ENCODE measurements around the gene WNT7A. TPM values are rescaled to one million over a fixed set of nuclear protein-coding genes. Genes with fewer than 3 reads are reported as not detected.

Gene WNT7A
- total RNA-seq, 2 donors from 2014 or later: under 0.01 TPM

GRCh38 chr3:13834258-13835035 lies 45.4 kb downstream of the WNT7A start:
- intact Hi-C loops (cut with DNase I): no loop called here
- Histone ChIP-seq H3K27ac (no peak overlapping the region), H3K27me3 (no peaks in the 10 kb centered on the region), H3K4me1 (no peaks in the 10 kb centered on the region), H3K9me3 (no peaks in the 10 kb centered on the region), H3K36me3 (replicated peaks in 1 of 2; ENCODE audit: insufficient read depth in 1 of 2, low read depth in 2 of 2) (no peaks in the 10 kb centered on the region), H3K4me3 (no peak overlapping the region)
- 62 to 66% methylated on average over 14 of the region's 14 CpGs for WGBS, 2 donors
- no peak for ATAC-seq
- no peak for DNase-seq
- TF ChIP-seq POLR2A (IDR thresholded peaks at IDR 0.05): no peak
- no peak for TF ChIP-seq CTCF (IDR thresholded peaks at IDR 0.05)

- Histone ChIP-seq H3K9me3 (no peaks in the 10 kb centered on the region), H3K4me1 (no peaks in the 10 kb centered on the region), H3K4me3 (no peak overlapping the region), H3K27ac (no peak overlapping the region), H3K36me3 (replicated peaks in 1 of 2; ENCODE audit: insufficient read depth in 1 of 2, low read depth in 2 of 2) (no peaks in the 10 kb centered on the region), H3K27me3 (no peaks in the 10 kb centered on the region)
- ATAC-seq: no peak
- intact Hi-C loops (cut with DNase I): no loop called here
- TF ChIP-seq CTCF (IDR thresholded peaks at IDR 0.05) (no peak), POLR2A (IDR thresholded peaks at IDR 0.05) (no peak)
- DNase-seq: no peak
- 82 to 91% methylated on average over 8 to 9 of the region's 9 CpGs for WGBS, 2 donors
Measured at GRCh38 chr3:13833506-13834257, 46.2 kb downstream of the WNT7A start.

GRCh38 chr3:13832130-13832529 lies 47.7 kb downstream of the WNT7A start:
- Histone ChIP-seq H3K4me1 (no peaks in the 10 kb centered on the region), H3K36me3 (replicated peaks in 1 of 2; ENCODE audit: insufficient read depth in 1 of 2, low read depth in 2 of 2) (no peaks in the 10 kb centered on the region), H3K27ac (no peak overlapping the region), H3K4me3 (no peak overlapping the region), H3K27me3 (no peaks in the 10 kb centered on the region), H3K9me3 (no peaks in the 10 kb centered on the region)
- no peak for TF ChIP-seq POLR2A (IDR thresholded peaks at IDR 0.05)
- TF ChIP-seq CTCF (IDR thresholded peaks at IDR 0.05): no peak
- ATAC-seq (no peak), DNase-seq (no peak)
- intact Hi-C loops (cut with DNase I): no loop called here

- ATAC-seq (no peak), DNase-seq (no peak)
- TF ChIP-seq POLR2A (IDR thresholded peaks at IDR 0.05): no peak
- no peak for TF ChIP-seq CTCF (IDR thresholded peaks at IDR 0.05)
- Histone ChIP-seq H3K27me3 (no peaks in the 10 kb centered on the region), H3K27ac (no peak overlapping the region), H3K9me3 (no peaks in the 10 kb centered on the region), H3K36me3 (replicated peaks in 1 of 2; ENCODE audit: insufficient read depth in 1 of 2, low read depth in 2 of 2) (no peaks in the 10 kb centered on the region), H3K4me1 (no peaks in the 10 kb centered on the region), H3K4me3 (no peak overlapping the region)
- intact Hi-C loops (cut with DNase I): no loop called here
- 73 to 84% methylated on average over 7 to 8 of the region's 8 CpGs for WGBS, 2 donors
Measured at GRCh38 chr3:13831386-13831996, 48.4 kb downstream of the WNT7A start.
